Adrenal gland (tissue), 5 donors: ENCODE data around the gene TACR1.

ENCODE experiments used
- CTCF ChIP-seq, 6 experiments: fragments of 450-650 bp in 4 of 6; fragments of 200-600 bp in 2 of 6; sonication (generic) in 1 of 6; IDR thresholded peaks; 1 replicate in 5 of 6; 2 replicates in 1 of 6; pipeline versions ENCODE4 v1.5.1 to v1.8.0; 2016 to 2021; ENCODE audit warnings: antibody characterized with exemption in 6 of 6, mild to moderate bottlenecking in 2 of 6, moderate library complexity in 1 of 6
- POLR2A ChIP-seq, 2 donors: fragments of 450-650 bp; IDR thresholded peaks; one replicate each; pipeline ENCODE4 v1.6.1; 2017; ENCODE audit warnings: antibody characterized with exemption in 2 of 2, mild to moderate bottlenecking in 2 of 2, moderate library complexity in 1 of 2
- donor health status: DM: no; HTN: no; CAD: no.

DNA sequence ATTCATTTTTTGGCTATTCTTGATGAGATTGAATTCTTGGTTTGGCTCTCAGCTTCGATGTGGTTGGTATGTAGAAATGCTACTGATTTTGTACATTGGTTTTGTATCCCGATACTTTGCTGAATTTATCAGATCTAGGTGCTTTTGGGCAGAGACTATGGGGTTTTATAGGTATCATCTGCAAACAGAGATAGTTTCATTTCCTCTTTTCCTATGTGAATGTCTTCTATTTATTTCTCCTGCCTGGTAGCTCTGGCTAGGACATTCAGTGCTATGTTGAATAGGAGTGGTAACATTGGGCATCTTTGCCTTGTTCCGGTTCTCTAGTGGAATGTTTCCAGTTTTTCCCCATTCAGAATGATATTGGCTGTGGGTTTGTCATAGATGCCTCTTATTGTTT lies 5.5 kb upstream of the TACR1 start:
- TF ChIP-seq POLR2A (IDR thresholded peaks at IDR 0.05): no peak
- TF ChIP-seq CTCF (IDR thresholded peaks at IDR 0.05): no peak
